Skeletal muscle satellite cell (primary cell): Measurements from ENCODE around the gene SRCIN1.

Experiments used
- H3K27me3 ChIP-seq: 2 replicates; pipeline ENCODE4 v1.7.0; 2013; ENCODE audit warnings: low read length; ENCODE audit not compliant: control insufficient read depth, insufficient read depth
- H3K36me3 ChIP-seq: 2 replicates; pipeline ENCODE4 v1.7.0; 2013; ENCODE audit warnings: mild to moderate bottlenecking, control low read depth, low read length; ENCODE audit not compliant: insufficient read depth
- H3K4me1 ChIP-seq: 2 replicates; pipeline ENCODE4 v1.7.0; 2013; ENCODE audit warnings: low read length; ENCODE audit not compliant: control insufficient read depth, insufficient read depth
- H3K4me2 ChIP-seq: 2 replicates; pipeline ENCODE4 v1.7.0; 2013; ENCODE audit warnings: mild to moderate bottlenecking, low read length
- H3K4me3 ChIP-seq: 2 replicates; pipeline ENCODE4 v1.7.0; 2013; ENCODE audit warnings: low read length
- H3K9ac ChIP-seq: 2 replicates; pipeline ENCODE4 v1.7.0; 2013; ENCODE audit warnings: mild to moderate bottlenecking, low read depth, low read length, moderate library complexity
- H3K9me3 ChIP-seq: replicated peaks from 2 replicates; pipeline ENCODE4 v1.7.0; 2013; ENCODE audit warnings: mild to moderate bottlenecking, control low read depth, low read length

SRCIN1 gene

DNA sequence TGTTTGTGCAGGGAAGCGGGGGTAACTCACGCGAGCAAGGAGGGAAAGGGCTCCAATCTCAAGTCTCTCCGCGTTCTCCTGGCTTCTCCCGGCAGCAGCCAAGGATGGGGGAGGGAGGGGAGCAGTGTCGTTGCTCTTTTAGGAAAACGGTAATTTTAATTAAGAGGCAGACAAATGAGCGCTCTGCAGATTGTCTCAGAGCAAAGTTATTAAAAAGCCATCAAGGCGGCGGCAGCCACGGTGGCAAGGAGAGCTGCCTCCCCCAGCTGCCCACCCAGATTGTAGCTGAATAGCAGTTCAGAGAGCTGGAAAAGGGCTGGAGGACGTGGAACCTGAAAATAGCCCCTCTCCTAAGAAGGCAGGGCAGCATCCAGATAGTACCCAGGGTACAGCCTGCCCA is 11.6 kb downstream of the SRCIN1 start:
- no peaks in the 10 kb centered on the region for H3K36me3 ChIP-seq
- H3K4me2 ChIP-seq = no peak overlapping the region
- peaks cover 92% of the 10 kb centered on the region for H3K27me3 ChIP-seq
- peaks cover 15% of the 10 kb centered on the region for H3K4me1 ChIP-seq
- H3K9me3 ChIP-seq = no peaks in the 10 kb centered on the region
- H3K9ac ChIP-seq = no peak overlapping the region
- H3K4me3 ChIP-seq = no peak overlapping the region

DNA sequence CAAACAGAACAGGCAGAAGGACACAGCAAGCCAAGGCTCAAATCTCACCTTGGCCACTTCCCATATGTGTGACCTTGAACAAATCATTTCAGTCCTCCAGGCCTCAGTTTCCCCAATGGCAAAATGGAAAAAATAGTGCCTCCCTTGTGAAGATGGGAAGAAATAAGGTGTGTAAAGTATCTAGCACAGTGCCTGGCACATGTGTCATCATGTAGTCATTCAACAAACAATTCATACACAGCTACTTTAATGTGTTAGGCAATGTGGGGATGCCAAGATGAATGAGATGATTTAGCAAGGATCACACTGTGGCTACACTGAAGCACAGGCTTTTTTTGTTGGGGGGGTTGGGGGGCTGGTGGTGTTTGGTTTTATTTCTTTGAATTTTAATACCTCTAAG is 13.3 kb downstream of the SRCIN1 start:
- Histone ChIP-seq H3K4me1 (peaks cover 15% of the 10 kb centered on the region), H3K4me3 (no peak overlapping the region), H3K27me3 (peaks cover 92% of the 10 kb centered on the region), H3K4me2 (no peak overlapping the region), H3K36me3 (no peaks in the 10 kb centered on the region), H3K9me3 (no peaks in the 10 kb centered on the region), H3K9ac (no peak overlapping the region)

DNA sequence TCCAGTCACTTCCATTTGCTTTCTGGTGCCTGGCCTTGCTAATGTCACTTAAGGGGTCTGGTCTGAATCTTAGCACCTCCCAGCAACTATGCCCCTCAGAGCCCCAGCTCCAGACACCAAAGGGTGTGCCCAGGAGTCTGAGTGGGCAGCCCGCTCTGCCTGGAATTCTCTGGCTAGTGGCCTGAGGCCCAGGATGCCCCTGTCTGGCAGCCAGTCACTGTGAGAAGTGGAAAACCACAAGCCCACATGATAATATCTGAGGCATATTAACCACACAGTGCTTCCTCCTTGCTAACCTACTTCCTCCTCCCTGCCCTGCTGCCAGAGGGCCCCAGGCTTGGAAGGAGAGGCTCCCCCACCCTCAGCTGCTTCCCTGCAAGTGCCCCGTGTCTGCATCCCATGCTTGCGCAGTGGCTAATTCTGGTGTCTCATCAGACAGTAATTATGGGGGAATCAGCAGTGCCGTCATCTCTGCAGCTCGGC is 14.0 kb downstream of the SRCIN1 start:
- Histone ChIP-seq H3K4me3 (no peak overlapping the region), H3K36me3 (no peaks in the 10 kb centered on the region), H3K27me3 (peaks cover 92% of the 10 kb centered on the region), H3K9ac (no peak overlapping the region), H3K4me2 (no peak overlapping the region), H3K4me1 (peaks cover 15% of the 10 kb centered on the region), H3K9me3 (no peaks in the 10 kb centered on the region)

GRCh38 chr17:38590988-38591758 is 14.6 kb downstream of the SRCIN1 start:
- no peaks in the 10 kb centered on the region for H3K9me3 ChIP-seq
- H3K27me3 ChIP-seq = peaks cover 91% of the 10 kb centered on the region
- peaks cover 15% of the 10 kb centered on the region for H3K4me1 ChIP-seq
- no peak overlapping the region for H3K9ac ChIP-seq
- H3K4me3 ChIP-seq = no peak overlapping the region
- H3K4me2 ChIP-seq = no peak overlapping the region
- no peaks in the 10 kb centered on the region for H3K36me3 ChIP-seq

DNA sequence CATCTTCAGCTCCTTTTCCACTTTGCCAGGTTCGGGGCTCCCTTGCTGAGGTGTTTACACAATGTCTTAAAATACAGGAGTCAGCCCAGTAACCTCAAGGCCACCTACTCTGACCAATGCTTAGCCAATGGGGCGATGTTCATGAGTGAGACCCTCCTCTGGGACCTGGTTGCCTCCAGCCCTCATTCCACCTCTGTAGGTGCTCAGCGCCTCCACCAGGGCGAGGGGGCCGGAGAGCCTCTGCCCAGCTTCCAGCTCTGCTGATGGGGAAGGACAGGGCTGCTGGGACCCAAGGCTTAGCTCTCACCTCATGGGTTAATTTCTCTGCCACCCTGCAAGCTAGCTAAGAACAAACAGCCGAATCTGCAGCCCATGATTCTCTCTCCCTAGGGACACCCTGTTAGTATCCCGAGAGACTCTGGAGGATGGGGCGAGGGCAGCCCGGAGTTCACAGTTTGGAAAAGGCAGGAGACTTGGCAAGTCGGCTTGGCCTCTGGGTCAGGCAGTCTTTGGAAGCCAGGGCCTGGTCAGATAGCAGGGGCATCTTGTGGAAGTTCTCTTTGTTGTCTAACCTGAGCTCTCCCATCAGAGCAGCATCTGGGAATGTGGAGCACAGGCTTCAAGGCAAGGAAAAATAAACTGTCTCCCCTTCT is 16.2 kb downstream of the SRCIN1 start:
- H3K4me2 ChIP-seq = no peak overlapping the region
- H3K4me3 ChIP-seq = no peak overlapping the region
- peaks cover 90% of the 10 kb centered on the region for H3K27me3 ChIP-seq
- H3K4me1 ChIP-seq = peaks cover 17% of the 10 kb centered on the region
- no peaks in the 10 kb centered on the region for H3K36me3 ChIP-seq
- H3K9me3 ChIP-seq = no peaks in the 10 kb centered on the region
- no peak overlapping the region for H3K9ac ChIP-seq

- Histone ChIP-seq H3K4me1 (peaks cover 19% of the 10 kb centered on the region), H3K27me3 (peaks cover 82% of the 10 kb centered on the region), H3K4me3 (no peak overlapping the region)
Measured at GRCh38 chr17:38588788-38589174, 17.0 kb downstream of the SRCIN1 start.

DNA sequence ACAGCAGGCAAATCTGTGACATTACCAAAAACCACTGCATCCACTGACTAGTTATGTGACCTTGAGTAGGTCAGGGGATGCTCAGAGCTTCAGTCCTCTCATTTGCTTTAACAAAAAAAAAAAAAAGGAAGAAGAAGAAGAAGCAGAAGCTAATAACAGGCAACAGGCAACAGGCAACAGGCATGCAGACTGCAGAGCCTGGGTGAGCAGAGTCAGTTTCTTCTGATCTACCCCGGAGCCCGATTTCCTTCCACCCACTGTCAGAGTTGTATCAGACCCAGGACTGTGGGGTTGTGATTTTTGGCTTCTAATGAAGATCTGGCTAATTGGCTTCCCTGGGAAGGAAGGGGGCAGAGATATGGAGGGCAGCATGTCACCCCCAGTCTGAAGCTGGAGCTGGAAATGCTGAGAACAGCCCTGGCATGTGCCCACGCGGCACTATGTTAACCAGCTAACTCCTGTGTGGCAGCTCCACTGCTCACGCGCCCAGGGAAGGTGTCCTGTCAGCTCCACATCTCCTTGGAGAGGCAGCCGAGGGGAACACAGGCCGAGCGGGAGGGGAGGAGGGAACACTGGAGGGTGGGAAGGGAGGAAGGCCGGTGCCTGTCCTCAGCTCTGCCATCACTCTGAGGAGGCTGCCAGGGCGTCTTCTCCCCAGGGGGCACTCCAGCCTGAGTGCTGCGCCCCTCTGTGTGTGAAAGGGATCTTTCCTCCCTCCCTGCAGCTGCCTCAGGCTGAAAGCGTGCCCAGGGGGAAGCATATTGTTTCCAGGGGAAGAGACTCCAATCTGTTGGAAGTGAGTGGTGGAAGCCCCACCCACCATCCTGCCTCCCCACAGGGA is 17.6 kb downstream of the SRCIN1 start:
- peaks cover 78% of the 10 kb centered on the region for H3K27me3 ChIP-seq

More at GRCh38 chr17:38588788-38589174, 17.0 kb downstream of the SRCIN1 start:
- Histone ChIP-seq H3K36me3 (no peaks in the 10 kb centered on the region), H3K9me3 (no peaks in the 10 kb centered on the region), H3K9ac (no peak overlapping the region), H3K4me2 (no peak overlapping the region)

DNA sequence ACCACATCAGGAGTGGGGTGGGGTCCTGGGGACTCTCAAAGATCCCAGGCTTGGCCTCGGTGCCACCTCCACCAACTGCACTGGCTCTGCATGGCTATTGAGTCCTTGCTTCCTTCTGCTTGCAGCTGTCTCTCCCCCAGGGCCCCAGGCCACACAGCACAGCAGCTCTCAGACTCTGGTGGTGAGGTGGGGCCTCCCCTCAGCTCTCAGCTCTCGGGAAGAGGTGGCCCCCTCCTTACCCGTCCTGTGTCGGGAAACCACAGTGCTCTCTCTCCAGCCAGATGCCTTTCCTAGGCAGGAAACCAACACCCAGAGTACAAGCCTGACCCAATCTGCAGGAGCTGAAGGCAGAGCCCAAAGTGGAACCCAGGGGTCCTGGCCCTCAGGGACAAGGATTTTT is 18.5 kb downstream of the SRCIN1 start:
- Histone ChIP-seq H3K4me2 (no peak overlapping the region), H3K9me3 (no peaks in the 10 kb centered on the region), H3K4me1 (peaks cover 17% of the 10 kb centered on the region), H3K36me3 (no peaks in the 10 kb centered on the region), H3K9ac (no peak overlapping the region), H3K27me3 (peaks cover 78% of the 10 kb centered on the region), H3K4me3 (no peak overlapping the region)

More for the DNA sequence above, 17.6 kb downstream of the SRCIN1 start:
- Histone ChIP-seq H3K4me2 (no peak overlapping the region), H3K9ac (no peak overlapping the region), H3K4me1 (peaks cover 19% of the 10 kb centered on the region), H3K4me3 (no peak overlapping the region), H3K9me3 (no peaks in the 10 kb centered on the region), H3K36me3 (no peaks in the 10 kb centered on the region)

GRCh38 chr17:38586788-38587187 is 19.0 kb downstream of the SRCIN1 start:
- Histone ChIP-seq H3K4me2 (no peak overlapping the region), H3K9me3 (no peaks in the 10 kb centered on the region), H3K9ac (no peak overlapping the region), H3K4me3 (no peak overlapping the region), H3K27me3 (peaks cover 80% of the 10 kb centered on the region), H3K4me1 (peaks cover 12% of the 10 kb centered on the region), H3K36me3 (no peaks in the 10 kb centered on the region)

- peaks cover 78% of the 10 kb centered on the region for H3K27me3 ChIP-seq
- H3K36me3 ChIP-seq = no peaks in the 10 kb centered on the region
- H3K9me3 ChIP-seq = no peaks in the 10 kb centered on the region
- H3K4me1 ChIP-seq = peaks cover 5% of the 10 kb centered on the region
- no peak overlapping the region for H3K4me3 ChIP-seq
- no peak overlapping the region for H3K4me2 ChIP-seq
- H3K9ac ChIP-seq = no peak overlapping the region
Measured at GRCh38 chr17:38585918-38586529, 19.7 kb downstream of the SRCIN1 start.
